Activated CD4-positive, alpha-beta T cell treated with anti-CD3 and anti-CD28 coated beads for 48 hours (primary cell): Measurements from ENCODE around the gene CTRL.
"Not testable (repeated sequence)": the region's sequence is repeated elsewhere in the genome, so short reads cannot be mapped to it uniquely, and the experiment has no call there.

ENCODE experiments used
- DNase-seq: peaks from one replicate; pipeline ENCODE4 v3.0.0-alpha.2; 2020

Gene CTRL

GRCh38 chr16:67923414-67924116 is 8.1 kb downstream of the CTRL start:
- DNase-seq: no peak

GRCh38 chr16:67922740-67923139 is 8.9 kb downstream of the CTRL start:
- DNase-seq: no peak

- DNase-seq: no peak
These were observed 9.4 kb downstream of the CTRL start for GRCh38 chr16:67922221-67922620.

DNA sequence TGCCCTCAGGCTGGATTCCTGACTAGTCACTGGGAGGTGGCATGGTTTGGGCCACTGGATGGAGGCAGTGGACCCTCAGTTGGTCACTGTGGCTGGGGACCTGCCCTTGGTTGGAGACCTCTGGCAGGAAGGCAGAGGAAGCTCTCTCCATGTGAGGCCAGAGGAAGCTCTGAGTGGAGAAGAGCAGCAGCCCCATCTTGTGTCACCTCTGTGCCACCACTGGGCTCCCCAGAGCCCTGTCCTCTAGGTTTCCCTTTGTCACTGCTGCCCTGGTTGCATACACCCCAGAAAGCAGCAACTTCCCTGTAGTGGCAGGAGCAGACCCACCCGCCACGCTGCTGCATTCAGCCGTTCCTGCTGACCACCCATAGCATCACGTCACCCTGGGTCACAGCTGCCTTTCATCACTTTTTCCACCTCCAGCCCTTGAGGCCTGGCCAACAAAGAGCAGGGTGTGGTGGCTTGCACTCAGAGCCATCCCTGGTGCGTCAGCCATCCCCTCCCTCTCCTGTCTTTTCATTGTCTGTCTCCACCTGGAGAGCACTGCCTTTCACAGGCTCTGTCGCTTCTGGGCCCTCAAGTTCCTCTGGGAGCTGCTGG is 11.9 kb downstream of the CTRL start:
- no peak for DNase-seq

DNA sequence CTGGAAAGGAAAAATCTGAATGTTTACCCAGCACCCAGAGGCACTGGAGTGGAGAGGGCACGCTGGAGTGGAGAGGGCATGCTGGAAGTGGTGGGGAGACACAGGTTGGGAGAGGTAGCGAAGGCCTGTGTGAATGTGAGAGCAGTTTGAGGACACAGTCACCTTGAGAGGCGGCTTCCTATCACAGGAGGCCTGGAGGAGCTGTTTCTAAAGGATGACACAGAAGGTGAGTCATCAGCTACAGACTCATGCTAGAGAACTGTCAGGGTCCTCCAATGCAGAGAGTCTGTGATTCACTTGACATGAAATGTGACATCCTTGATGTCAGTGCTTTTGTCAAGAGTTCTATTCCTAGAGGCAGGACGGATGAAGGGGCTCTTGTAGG is 13.8 kb downstream of the CTRL start:
- peak; percentile 72 for DNase-seq

DNA sequence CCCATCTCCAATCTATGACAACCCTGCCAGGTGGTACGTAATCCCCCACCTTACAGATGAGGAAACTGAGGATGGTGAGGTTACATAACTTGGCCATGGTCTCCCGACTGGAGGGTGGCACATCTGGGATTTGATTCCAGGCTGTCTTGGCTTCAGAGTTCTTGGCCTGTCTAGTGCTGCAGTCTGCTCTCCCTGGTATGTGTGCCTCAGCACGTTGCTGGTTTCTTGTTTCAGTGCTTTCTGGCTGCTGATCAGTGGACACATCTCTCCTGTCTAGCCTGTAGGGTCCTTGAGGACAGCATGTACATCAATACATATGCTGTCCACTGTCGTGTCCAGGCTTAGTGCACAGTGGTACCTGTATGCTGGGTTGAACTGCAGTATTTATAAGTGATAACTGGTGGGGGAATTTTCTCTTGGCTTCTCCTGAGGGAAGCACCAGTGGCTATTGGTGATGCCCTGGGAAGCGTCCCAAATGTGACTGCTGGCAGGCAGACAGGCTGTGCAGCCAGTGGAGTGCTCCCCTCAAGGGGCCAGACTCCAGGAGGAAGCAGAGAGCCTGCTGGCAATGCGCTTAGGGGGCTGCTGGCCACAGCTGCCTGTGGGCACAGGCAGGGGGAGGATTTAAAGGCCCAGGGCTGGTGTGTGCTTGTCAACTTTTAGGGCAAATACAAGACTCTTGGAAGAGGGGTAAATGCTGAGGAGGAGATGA is 14.4 kb downstream of the CTRL start:
- DNase-seq: no peak

GRCh38 chr16:67915831-67916723 is 15.6 kb downstream of the CTRL start:
- DNase-seq: no peak

GRCh38 chr16:67915496-67915769 is 16.2 kb downstream of the CTRL start:
- not testable (repeated sequence) for DNase-seq

DNA sequence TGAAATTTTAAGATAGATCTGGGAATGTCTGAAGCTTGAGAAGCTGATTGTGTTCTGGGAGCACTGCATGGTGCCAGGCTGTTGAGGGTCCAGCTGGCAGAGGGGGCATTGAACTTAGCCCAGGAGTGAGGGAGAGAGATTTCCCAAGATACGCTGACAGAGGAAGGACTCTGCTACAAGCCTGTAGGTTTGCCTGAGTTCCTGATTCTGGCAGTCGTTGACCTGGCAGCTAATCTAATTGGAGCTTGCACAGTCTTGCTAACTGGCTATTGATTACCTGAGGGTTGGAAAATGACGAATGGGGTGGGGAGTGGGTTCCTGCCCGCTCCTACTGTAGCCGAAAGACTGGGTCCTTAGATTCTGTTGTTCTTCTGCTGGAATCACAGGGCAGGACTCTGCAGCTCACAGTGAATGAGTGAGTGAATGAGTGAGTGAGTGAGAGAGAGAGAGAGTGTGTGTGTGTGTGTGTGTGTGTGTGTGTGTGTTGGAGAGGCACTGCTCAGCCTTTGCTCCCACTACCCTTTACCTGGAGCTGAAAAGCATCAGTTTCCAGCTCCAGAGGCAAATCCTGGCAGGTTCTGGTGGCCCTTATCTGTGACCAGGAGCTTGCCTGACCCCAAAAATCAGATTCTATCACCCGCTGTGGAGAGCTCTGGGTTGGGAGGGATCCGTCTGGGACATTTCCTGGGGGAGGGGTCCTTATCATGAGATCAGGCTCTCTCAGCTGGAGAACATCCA is 16.7 kb downstream of the CTRL start:
- no peak for DNase-seq

DNA sequence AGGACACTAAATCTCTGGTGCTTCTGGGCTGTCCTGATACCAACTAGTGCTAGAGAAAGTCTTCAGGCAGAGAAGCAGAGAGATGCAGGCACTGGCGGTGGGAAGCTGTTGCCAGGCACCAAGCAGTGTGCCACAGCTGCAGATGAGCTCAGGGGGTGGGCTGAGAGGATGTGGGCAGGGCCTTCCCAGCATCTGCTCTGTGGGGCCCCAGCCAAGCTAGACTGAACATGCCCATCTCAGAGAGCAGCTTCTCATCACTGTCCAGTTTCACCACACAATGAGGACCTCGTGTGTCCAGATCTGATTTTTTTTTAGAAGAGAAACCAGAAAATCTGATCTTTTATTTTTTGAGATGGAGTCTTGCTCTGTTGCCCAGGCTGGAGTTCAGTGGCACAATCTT is 21.5 kb downstream of the CTRL start:
- DNase-seq: peak; percentile 45

DNA sequence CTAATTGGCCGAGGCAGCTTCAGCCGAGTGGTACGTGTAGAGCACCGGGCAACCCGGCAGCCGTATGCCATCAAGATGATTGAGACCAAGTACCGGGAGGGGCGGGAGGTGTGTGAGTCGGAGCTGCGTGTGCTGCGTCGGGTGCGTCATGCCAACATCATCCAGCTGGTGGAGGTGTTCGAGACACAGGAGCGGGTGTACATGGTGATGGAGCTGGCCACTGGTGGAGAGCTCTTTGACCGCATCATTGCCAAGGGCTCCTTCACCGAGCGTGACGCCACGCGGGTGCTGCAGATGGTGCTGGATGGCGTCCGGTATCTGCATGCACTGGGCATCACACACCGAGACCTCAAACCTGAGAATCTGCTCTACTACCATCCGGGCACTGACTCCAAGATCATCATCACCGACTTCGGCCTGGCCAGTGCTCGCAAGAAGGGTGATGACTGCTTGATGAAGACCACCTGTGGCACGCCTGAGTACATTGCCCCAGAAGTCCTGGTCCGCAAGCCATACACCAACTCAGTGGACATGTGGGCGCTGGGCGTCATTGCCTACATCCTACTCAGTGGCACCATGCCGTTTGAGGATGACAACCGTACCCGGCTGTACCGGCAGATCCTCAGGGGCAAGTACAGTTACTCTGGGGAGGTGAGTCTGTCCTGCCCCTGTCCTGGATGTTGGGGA is 22.5 kb downstream of the CTRL start:
- no peak for DNase-seq

DNA sequence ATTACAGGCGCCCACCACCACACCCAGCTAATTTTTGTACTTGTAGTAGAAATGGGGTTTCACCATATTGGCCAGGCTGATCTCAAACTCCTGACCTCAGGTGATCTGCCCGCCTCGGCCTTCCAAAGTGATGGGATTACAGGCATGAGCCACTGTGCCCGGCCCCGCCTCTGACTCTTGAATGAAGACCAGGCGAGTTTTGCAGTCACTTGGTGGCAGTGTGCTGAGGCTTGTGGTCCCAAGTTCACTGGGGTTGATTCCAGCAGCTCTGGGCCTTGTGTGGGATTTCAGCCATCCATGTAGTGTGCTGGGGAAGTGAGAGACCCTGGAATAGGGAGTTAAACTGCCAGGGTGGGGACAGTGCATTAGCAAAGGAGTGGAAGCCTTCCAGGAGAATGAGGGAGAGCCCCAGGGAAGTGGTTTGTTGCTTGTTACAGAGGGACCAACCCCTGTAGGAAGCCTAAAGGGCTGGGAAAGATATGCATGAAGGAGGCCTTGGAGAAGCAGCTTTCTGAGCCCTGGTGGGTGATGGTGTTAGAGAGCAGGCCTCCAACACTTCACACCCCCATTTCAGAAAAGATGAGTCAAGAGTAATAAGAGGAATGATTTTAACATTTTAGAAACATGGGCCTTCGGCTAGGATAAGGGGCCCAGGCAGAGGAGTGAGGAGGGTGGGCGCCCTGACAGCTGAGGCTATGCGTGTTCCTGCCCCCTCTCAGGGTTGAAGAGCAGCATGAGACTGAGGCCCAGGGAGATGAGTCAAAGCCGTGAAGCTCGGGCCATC is 24.1 kb downstream of the CTRL start:
- no peak for DNase-seq

- no peak for DNase-seq
These were observed 28.8 kb downstream of the CTRL start for GRCh38 chr16:67902831-67903230.

DNA sequence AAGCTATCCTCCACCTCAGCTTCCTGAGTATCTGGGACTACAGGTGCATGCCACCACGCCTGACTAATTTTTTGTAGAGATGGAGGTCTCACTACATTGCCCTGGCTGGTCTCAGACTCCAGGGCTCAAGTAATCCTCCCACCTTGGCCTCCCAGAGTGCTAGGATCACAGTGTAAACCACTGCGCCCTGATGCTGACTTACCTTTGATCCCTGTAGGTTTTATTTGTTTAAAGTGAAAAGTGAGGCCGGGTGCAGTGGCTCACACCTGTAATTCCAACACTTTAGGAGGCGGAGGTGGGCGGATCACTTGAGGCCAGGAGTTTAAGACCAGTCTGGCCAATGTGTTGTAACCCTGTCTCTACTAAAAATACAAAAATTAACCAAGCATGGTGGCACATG is 29.9 kb downstream of the CTRL start:
- no peak for DNase-seq

GRCh38 chr16:67897231-67897630 is 34.4 kb downstream of the CTRL start:
- no peak for DNase-seq

GRCh38 chr16:67893743-67894399 is 37.8 kb downstream of the CTRL start:
- DNase-seq: peak; percentile 12

DNA sequence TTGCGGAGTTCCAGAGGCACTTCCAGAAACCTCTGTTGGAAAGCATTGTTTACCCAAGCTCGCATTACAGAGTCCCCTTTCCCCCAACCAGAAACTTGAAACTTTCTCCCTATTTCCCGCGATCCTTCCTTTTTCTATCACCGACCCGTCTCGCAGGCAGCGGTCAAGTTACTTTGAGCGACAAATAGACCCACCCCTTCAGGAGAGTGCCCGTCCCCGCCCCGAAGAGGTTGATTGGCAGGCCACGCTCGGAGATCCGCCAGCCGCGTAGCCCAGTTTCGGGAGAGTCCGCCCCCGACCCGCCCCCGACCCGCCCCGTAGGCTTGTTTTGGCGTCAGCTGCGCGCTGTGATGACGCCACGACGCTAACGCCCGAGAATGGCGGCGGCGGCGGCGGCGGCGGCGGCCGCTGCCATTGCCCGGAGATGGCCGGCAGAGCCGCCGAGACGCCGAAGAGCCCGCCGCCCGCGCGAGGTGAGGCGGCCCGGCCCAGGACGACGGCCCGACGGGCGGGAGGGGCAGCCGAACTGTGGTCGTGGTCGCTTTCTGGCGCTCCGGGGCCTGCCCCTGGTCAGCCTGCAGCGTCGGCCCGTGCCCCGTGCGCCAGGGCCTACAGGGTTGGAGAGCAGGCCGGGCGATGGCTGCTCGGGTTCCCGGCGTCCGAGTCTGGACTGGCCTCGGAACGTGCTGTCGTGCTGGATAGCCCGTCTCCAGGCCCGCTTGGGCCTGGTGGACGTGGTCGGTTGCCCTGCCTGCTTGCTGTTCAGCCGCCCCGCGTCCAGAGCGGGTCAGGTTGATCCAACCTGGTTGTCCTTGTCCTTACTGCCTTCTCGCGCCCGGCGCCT is 38.5 kb downstream of the CTRL start, which contains the start of gene PSKH1:
TSS of gene PSKH1 (plus strand) at position 356 of the 844 bp plus-strand sequence. CDS start 15,496 bp downstream, outside the sequence.
- peak; percentile 97 for DNase-seq

GRCh38 chr16:67892375-67892774 is 39.3 kb downstream of the CTRL start:
- no peak for DNase-seq

DNA sequence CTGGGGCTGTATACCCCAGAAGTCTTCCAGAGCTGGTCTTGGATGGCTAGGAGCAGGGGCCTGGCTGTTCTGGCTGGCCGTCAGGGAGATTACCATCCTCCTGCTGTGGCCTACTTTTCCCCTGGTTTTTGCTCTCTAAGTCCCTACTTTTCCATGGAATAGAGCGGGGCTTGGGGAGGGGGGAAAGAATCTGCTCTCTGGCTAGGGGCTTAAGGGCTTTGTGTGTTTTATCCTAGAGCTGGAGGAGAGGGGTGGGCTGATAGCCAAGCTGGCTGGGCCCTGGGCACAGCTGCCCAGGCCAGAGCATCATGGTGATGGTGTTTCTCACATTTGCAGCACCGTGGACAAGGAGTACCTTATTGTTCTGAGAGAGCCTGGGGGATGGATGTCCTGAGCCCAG is 43.3 kb downstream of the CTRL start:
- DNase-seq: no peak

GRCh38 chr16:67886387-67886786 is 45.3 kb downstream of the CTRL start:
- no peak for DNase-seq
